Smooth muscle cell (in vitro differentiated cells): ENCODE measurements around the gene SCN4B. TPM values are rescaled to one million over a fixed set of nuclear protein-coding genes. Genes with fewer than 3 reads are reported as not detected.

Experiments used
- DNase-seq: peaks from one replicate; lab custom pipeline; 2025; ENCODE audit not compliant: unreplicated experiment; lab: John Stamatoyannopoulos, UW
- H2AFZ ChIP-seq: fragments of 200-600 bp; sonication (generic); 2 replicates; pipeline ENCODE4 v1.6.0; 2016; ENCODE audit warnings: antibody characterized with exemption, low read depth, mild to moderate bottlenecking
- H3F3A ChIP-seq: fragments of 200-600 bp; sonication (generic); 2 replicates; pipeline ENCODE4 v1.6.0; 2017; ENCODE audit warnings: antibody characterized with exemption, low read depth
- H3K27ac ChIP-seq: fragments of 200-600 bp; sonication (generic); 2 replicates; pipeline ENCODE4 v1.5.1; 2016; ENCODE audit warnings: low read depth, mild to moderate bottlenecking
- H3K27me3 ChIP-seq: fragments of 200-600 bp; sonication (generic); 2 replicates; pipeline ENCODE4 v1.6.1; 2016; ENCODE audit warnings: low read depth, mild to moderate bottlenecking
- H3K36me3 ChIP-seq: fragments of 200-600 bp; sonication (generic); 2 replicates; pipeline ENCODE4 v1.5.1; 2016; ENCODE audit warnings: low read depth
- H3K4me1 ChIP-seq: fragments of 200-600 bp; sonication (generic); 2 replicates; pipeline ENCODE4 v1.5.1; 2016; ENCODE audit warnings: low read depth
- H3K4me2 ChIP-seq: fragments of 200-600 bp; sonication (generic); 2 replicates; pipeline ENCODE4 v1.6.0; 2016; ENCODE audit warnings: mild to moderate bottlenecking
- H3K4me3 ChIP-seq: fragments of 200-600 bp; sonication (generic); 2 replicates; pipeline ENCODE4 v1.5.1; 2016; ENCODE audit warnings: mild to moderate bottlenecking
- H3K79me2 ChIP-seq: fragments of 200-600 bp; sonication (generic); 2 replicates; pipeline ENCODE4 v1.6.0; 2016; ENCODE audit warnings: low read depth, mild to moderate bottlenecking
- H3K9ac ChIP-seq: fragments of 200-600 bp; sonication (generic); 2 replicates; pipeline ENCODE4 v1.6.0; 2016; ENCODE audit warnings: low read depth
- H3K9me3 ChIP-seq: fragments of 200-600 bp; sonication (generic); replicated peaks from 2 replicates; pipeline ENCODE4 v1.5.1; 2016; ENCODE audit warnings: low read depth
- H4K20me1 ChIP-seq: fragments of 200-600 bp; sonication (generic); 2 replicates; pipeline ENCODE4 v1.6.0; 2016; ENCODE audit warnings: low read depth
- WGBS: methylation state at CpG from one replicate; pipeline ENCODE4 v1.1.7; 2016; ENCODE audit warnings: low lambda C conversion rate; 5-methylcytosine and 5-hydroxymethylcytosine counted together
- polyA plus RNA-seq: library from polyadenylated mRNA; unstranded; fragments of >200 nt; fragmentation: Nextera tagmentation; extraction: Ambion mirVana; gene quantifications from 2 replicates; pipeline ENCODE4 v1.2.1, GENCODE V29; 2016
- total RNA-seq: library from RNA; depleted of rRNA; stranded (reverse); fragments of >200 nt; gene quantifications from 2 replicates; pipeline ENCODE4 v1.2.3, GENCODE V29; 2014
- TF ChIP-seq, protein P1 (sequence below): fragments of 200-600 bp; sonication (generic); IDR thresholded peaks from 2 replicates; pipeline ENCODE4 v1.5.1; 2017; ENCODE audit warnings: borderline replicate concordance, mild to moderate bottlenecking, antibody characterized with exemption; ENCODE audit not compliant: insufficient read depth, poor library complexity, severe bottlenecking

SCN4B gene
- total and polyA plus RNA-seq, 2 experiments from 2014 or later: not detected

GRCh38 chr11:118117790-118118601, 34.6 kb downstream of the SCN4B start:
- H3K9ac ChIP-seq: no peak overlapping the region
- TF ChIP-seq, protein P1, sequence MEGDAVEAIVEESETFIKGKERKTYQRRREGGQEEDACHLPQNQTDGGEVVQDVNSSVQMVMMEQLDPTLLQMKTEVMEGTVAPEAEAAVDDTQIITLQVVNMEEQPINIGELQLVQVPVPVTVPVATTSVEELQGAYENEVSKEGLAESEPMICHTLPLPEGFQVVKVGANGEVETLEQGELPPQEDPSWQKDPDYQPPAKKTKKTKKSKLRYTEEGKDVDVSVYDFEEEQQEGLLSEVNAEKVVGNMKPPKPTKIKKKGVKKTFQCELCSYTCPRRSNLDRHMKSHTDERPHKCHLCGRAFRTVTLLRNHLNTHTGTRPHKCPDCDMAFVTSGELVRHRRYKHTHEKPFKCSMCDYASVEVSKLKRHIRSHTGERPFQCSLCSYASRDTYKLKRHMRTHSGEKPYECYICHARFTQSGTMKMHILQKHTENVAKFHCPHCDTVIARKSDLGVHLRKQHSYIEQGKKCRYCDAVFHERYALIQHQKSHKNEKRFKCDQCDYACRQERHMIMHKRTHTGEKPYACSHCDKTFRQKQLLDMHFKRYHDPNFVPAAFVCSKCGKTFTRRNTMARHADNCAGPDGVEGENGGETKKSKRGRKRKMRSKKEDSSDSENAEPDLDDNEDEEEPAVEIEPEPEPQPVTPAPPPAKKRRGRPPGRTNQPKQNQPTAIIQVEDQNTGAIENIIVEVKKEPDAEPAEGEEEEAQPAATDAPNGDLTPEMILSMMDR: no peak

GRCh38 chr11:118115048-118115447, 37.6 kb downstream of the SCN4B start:
- H3K4me2 ChIP-seq: no peak overlapping the region
- H2AFZ ChIP-seq: no peak overlapping the region
- TF ChIP-seq, protein P1: no peak
- no peaks in the 10 kb centered on the region for H3F3A ChIP-seq
- no peaks in the 10 kb centered on the region for H3K36me3 ChIP-seq
- no peaks in the 10 kb centered on the region for H3K79me2 ChIP-seq
- H3K9me3 ChIP-seq: no peaks in the 10 kb centered on the region
- H3K4me3 ChIP-seq: no peak overlapping the region
- 99% methylated on average over 7 of the region's 7 CpGs for WGBS
- peaks cover 21% of the 10 kb centered on the region for H3K27me3 ChIP-seq
- no peaks in the 10 kb centered on the region for H4K20me1 ChIP-seq
- H3K9ac ChIP-seq: no peak overlapping the region
- no peak for DNase-seq
- H3K4me1 ChIP-seq: no peaks in the 10 kb centered on the region
- no peak overlapping the region for H3K27ac ChIP-seq

More at GRCh38 chr11:118117790-118118601, 34.6 kb downstream of the SCN4B start:
- H3K79me2 ChIP-seq: no peaks in the 10 kb centered on the region
- H3K27ac ChIP-seq: no peak overlapping the region
- no peaks in the 10 kb centered on the region for H3F3A ChIP-seq
- H2AFZ ChIP-seq: no peak overlapping the region
- no peaks in the 10 kb centered on the region for H3K4me1 ChIP-seq
- WGBS: 85% methylated on average over 9 of the region's 9 CpGs
- H3K4me3 ChIP-seq: no peak overlapping the region
- no peak for DNase-seq
- H3K36me3 ChIP-seq: no peaks in the 10 kb centered on the region
- H3K27me3 ChIP-seq: peaks cover 22% of the 10 kb centered on the region
- no peaks in the 10 kb centered on the region for H4K20me1 ChIP-seq
- H3K9me3 ChIP-seq: no peaks in the 10 kb centered on the region
- H3K4me2 ChIP-seq: no peak overlapping the region

- H3K9me3 ChIP-seq: no peaks in the 10 kb centered on the region
- H3K36me3 ChIP-seq: no peaks in the 10 kb centered on the region
- H3K79me2 ChIP-seq: no peaks in the 10 kb centered on the region
- H3K27me3 ChIP-seq: peaks cover 14% of the 10 kb centered on the region
- no peak overlapping the region for H3K9ac ChIP-seq
- WGBS: 67% methylated on average over 1 of the region's 1 CpG
- H3K4me2 ChIP-seq: no peak overlapping the region
- no peak overlapping the region for H3K27ac ChIP-seq
- H2AFZ ChIP-seq: no peak overlapping the region
- H3K4me1 ChIP-seq: no peaks in the 10 kb centered on the region
- TF ChIP-seq, protein P1: no peak
- H3K4me3 ChIP-seq: no peak overlapping the region
- H3F3A ChIP-seq: no peaks in the 10 kb centered on the region
- no peak for DNase-seq
- no peaks in the 10 kb centered on the region for H4K20me1 ChIP-seq
Observed at GRCh38 chr11:118114266-118114665, 38.4 kb downstream of the SCN4B start.
